HL-60/S4 (cell line): ENCODE data around the gene ACAA1.
"Not testable (repeated sequence)": the region's sequence is repeated elsewhere in the genome, so short reads cannot be mapped to it uniquely, and the experiment has no call there.

ENCODE experiments used
- in situ Hi-C: fragments of 300-500 bp; cut with MboI; formaldehyde crosslinking; loops from 2 replicates; pipeline ENCODE4 v1.14.3; 2022; ENCODE audit warnings: low sequenced_read_pairs

Gene ACAA1

GRCh38 chr3:38108649-38109579, 28.0 kb downstream of the ACAA1 start:
- in situ Hi-C loops = no loop called here

DNA sequence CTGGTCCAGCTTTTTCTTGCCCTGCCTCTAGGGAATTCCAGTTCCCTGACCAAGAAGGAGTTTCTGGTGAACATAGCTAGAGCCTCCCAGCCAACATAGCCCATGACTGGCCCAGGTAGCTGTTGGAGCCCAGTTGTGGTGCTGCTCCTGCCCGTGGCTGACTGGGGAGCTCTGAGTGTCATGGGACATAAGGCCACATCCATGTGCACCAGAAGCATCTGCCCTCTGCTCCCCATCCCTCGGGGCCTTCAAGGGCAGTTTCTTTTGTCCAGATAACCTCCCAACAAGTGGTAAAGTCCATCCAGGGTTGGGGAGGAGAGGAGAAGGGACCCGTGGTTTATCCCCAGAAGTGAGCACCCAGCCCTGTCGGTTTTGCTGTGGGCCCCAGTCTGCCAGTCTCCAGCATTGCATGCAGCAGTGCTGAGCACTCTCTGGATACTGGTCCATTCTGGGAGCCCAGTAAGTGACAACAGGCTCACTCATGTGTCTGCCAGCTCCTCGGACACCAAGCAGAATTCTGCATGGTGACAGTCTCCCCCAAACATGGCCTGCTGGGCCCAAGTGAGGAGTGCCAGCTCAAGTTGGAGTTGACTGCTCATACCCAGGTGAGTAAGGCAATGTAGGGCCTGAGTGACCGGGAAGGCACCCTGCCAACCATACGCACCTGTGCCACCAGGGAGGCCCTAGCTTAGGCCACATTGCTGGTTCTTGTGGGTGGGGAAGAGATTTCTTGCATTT, 28.8 kb downstream of the ACAA1 start:
- in situ Hi-C loops = no loop called here

DNA sequence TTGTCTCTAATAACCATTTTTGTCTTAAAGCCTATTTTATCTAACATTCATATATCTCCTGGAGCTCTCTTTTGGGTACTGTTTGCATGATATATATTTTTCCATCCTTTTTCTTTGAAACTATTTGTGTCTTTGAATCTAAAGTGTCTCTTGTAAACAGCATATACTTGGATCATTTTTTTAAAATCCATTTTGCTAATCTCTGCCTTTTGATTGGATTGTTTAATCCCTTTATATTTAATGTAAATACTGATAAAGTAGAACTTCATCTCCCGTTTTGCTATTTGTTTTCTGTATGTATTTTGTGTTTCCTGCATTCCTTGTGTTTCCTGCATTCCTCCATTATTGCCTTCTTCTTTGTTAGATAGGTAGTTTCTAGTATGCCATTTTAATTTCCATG, 31.4 kb downstream of the ACAA1 start:
- in situ Hi-C loops = no loop called here

GRCh38 chr3:38102444-38102814, 34.5 kb downstream of the ACAA1 start:
- in situ Hi-C loops = no loop called here

- in situ Hi-C loops = no loop called here
These were observed 35.0 kb downstream of the ACAA1 start for GRCh38 chr3:38101811-38102443.

DNA sequence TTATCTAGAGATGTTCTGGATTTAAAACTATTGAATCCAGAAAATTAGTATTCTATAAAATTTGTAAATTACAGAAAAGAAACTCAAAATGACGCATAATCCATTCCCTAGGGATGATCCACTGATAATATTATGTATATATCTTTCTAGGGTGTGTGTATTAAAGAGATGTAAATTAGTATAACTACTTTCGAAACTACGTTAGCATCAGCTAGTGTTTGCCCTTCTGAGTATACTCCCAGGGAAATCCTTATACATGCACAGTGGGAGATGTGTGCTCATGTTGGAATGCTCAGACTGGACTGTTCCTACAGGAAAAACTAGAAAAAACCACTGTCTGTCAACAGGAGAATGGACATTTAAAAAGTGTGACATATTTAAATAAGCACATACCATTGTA, 36.4 kb downstream of the ACAA1 start:
- in situ Hi-C loops = no loop called here

DNA sequence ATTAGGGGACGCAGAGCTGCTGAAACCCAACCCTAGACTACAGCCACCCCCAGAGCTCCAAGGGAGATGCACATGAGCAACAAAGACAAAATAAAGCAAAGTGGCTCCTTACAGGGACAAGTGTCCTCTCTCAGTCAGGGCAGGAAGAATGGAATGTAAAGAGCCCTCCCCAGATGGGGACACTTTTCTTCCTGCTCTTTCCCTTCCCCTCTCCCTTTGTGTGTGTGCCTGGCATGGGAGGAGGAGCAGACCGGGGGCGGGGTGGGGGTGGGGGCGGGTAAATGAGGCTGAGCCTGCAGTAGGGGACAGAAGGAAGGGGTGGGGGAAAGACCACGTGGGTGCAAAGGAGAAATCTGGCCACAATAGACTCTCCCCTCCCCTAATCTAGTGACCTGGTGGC, 37.4 kb downstream of the ACAA1 start:
- in situ Hi-C loops = no loop called here

DNA sequence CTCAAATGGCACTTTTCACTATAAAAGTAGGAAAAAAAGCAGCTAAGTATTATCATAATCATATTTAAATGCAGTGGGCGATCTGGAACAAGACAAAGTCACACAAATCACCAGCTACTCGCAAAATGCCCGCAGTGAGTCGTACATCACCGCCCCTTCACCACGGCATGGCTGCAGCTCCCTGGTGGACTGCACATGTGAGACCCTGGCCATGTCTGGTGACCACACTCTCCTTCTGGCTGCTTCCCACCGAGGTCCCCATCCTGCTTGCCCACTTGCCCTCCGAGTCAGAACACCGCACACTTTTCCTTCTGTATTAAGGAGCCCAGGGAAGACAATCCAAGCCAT, 38.6 kb downstream of the ACAA1 start:
- in situ Hi-C loops = no loop called here

DNA sequence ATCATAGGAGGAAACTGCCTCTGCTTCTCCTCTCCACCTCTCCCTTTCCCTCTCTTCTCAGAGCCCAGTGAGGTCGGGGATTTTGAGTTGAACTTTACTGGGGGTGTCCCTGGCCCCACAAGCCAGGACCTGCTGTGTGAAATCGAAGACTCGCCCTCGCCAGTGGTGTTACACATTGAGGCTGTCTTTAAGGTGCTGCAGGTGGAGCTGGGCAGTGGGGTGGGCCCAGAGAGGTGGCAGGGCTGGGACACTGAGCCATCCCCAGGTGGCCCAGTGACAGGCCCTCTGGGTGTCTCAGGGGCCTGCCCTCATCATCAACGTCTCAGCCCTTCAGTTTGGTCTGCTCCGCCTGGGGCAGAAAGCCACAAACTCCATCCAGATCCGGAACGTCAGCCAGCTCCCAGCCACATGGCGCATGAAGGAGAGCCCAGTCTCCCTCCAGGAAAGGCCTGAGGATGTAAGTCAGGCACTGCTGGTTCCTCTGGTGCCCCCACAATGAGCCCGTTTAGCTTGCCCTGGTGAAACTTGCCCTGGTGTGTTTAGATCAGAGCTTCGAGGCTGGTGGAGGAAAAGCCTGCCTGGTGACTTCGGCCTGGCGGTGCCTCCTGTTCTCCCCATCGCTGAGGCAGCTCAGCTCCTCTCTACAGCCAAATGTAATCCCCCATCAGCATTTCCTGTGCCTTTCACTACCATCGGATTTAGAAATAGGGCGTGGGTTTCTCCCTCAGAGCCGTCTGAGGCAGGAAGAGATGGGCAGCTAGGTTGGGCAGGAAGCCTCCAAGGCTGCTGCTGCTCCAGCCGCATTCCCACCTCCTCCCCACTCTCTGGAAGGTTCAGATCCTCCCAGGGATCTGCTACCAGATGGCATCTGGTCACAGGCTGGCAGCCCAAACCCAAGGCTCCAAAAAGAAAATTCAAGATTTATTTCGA, 39.2 kb downstream of the ACAA1 start:
- in situ Hi-C loops = no loop called here

DNA sequence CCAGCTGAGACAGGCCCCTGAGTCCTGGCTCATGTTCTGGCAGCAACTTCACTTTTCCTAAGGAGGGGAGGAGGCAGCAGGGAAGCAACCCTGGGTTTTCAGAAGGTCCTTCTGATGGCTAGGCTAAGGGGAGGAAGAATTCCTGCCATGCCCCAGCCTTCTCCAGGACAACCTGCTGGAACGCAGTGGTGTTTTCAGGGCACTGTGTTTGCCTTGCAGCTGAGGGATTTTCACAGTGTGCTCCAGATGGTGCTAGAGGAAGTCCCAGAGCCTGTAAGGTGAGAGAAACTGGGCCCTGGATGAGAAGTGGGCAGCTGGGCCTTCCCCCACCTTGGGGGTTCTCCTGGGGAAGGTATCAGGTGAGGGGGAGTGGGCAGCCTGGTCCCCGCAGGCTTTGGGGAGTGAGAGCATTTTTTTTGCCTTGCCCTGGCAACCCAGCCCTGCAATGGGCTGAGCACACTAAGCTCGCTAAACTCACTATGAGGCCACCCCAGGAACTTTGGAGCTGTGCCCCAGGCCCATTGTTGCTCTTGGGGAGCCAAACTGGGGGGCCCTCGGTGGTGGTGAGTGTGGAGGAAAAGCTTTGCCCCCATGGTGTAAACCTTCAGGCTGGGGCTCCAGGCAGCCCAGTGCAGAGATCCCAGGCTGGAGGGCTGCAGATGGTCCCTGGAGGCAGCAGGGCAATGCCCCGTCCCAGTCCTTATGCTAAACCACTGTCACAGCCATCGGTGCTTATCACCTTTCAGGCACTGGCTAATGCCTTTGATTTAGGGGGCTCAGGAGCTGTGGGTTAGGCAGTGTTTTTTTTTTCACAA, 41.1 kb downstream of the ACAA1 start:
- in situ Hi-C loops = no loop called here

DNA sequence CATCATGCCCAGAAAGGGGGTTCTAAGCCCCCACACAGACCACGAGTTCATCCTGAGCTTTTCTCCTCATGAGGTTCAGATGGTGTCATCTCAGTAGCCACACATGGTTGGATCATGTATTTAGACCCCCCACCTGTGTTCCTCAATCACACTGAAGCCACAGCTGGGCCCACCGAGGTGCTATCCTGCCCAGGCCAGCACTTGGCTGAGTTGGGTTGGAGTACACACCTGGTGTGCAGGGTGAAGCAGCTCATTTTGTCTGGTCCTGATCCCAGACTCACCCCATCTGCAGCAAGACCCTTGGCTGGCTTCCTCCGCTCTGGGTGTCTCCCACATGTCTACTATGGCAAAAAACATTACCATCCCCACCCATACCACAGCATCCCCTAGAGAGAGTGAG, 41.9 kb downstream of the ACAA1 start:
- in situ Hi-C loops = no loop called here

DNA sequence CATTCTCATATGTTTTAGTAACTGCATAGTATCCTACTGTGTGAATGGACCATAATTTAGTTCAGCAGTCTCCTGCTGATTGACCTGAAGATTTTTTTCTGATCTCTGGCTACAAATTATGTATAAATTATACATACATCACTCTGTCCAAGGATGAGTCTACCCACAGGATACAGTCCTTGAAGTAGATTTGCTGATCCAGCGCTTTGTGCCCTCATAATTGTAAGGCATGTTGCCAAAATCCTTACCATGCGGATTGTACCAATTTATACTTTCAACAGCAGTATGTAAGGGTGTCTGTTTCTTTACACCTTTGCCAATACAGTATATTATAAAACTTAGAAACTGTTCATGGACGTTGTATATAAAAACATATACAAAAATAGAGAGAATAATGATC, 46.5 kb downstream of the ACAA1 start:
- in situ Hi-C loops = no loop called here

DNA sequence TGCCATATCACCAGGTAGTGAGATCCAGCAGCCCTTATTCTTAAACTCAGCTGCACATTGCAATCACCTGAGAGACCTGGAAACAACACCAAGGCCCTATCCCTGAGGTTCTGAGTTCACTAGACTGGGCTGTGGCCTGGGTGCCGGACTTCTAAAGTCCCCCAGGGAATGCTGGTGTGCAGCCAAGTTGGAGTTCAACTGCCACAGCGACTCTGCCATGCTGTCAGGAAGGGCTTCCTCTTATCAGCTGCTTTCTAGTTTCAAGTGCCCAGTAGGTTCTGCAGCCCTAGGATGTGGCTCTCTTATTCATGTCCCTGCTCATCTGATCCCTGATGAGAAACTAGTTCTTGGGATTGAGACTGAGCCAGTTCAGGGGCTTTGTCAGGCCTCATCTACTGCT, 47.8 kb downstream of the ACAA1 start:
- in situ Hi-C loops = no loop called here

DNA sequence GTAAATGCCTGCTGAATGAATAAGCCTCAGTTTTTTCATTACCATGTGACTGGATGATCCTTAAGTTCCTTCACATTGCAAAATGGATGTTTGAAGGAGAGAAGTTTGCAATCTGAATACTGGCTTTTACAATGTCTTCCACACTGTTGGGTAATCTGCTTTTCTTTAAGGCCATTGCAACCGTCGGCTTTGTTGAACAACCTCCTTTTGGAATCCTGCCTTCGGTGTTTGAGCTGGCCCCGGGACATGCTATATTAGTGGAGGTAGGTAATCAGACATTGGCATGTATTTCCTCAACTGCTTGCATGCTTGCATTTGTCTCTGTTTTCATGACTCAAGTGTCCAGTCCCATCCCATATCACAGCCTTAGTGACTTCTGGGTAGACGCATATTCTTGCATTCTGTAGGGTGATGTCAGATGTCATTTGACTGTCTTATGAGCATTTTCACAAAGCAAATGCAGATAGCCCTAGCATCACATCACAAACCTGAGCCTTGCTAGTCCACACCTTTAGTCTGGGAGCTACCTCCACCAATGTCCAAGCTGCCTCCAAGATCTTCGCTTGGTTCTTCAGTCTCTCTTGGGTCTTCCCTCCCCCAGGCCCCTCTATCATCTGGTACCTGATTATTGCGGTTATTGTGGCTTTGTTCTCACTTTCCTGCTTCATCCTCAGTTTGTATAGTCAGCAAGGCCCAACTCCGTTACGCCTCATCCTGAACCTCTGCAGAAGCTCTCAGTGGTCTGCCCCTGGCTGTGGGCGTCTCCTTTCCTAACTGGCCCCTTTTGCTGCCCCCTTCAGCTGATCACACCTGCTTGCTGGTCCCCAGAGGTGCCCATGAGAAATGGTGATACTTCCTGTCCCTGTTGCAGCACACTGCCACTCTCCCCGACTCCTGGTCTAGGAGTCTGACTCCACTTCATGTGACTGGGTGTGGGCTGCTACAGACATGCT, 48.5 kb downstream of the ACAA1 start:
- in situ Hi-C loops = no loop called here

- in situ Hi-C loops = not testable (repeated sequence)
These were observed 49.6 kb downstream of the ACAA1 start for GRCh38 chr3:38087278-38087677.

GRCh38 chr3:38086496-38086895, 50.4 kb downstream of the ACAA1 start:
- in situ Hi-C loops = no loop called here

GRCh38 chr3:38085943-38086324, 51.0 kb downstream of the ACAA1 start:
- in situ Hi-C loops = no loop called here

- in situ Hi-C loops = no loop called here
These were observed 51.5 kb downstream of the ACAA1 start for GRCh38 chr3:38085311-38085942.
